GM10248 (cell line): Measurements from ENCODE around the gene ISX.

Source experiments
- CTCF ChIA-PET: fragments of 300-600 bp; sonication (Branson Sonifier 250); formaldehyde crosslinking; extraction: SDS; loops from one replicate; lab custom pipeline; 2021; ENCODE audit warnings: antibody characterized with exemption; lab: Yijun Ruan, JAX
- POLR2A ChIA-PET: fragments of 350-650 bp; sonication (Branson Sonifier 250); formaldehyde crosslinking; extraction: SDS; loops from one replicate; lab custom pipeline; 2020; ENCODE audit warnings: antibody characterized with exemption; lab: Yijun Ruan, JAX
- DNase-seq: peaks from one replicate; pipeline ENCODE4 v3.0.0; 2012; ENCODE audit errors: extremely low spot score
- TF ChIP-seq, protein P1 (sequence below): IDR thresholded peaks from 2 replicates; pipeline ENCODE4 v1.5.1; 2012; ENCODE audit warnings: mild to moderate bottlenecking, low read depth; ENCODE audit errors: extremely low read depth, missing control alignments, control extremely low read depth

Gene ISX

DNA sequence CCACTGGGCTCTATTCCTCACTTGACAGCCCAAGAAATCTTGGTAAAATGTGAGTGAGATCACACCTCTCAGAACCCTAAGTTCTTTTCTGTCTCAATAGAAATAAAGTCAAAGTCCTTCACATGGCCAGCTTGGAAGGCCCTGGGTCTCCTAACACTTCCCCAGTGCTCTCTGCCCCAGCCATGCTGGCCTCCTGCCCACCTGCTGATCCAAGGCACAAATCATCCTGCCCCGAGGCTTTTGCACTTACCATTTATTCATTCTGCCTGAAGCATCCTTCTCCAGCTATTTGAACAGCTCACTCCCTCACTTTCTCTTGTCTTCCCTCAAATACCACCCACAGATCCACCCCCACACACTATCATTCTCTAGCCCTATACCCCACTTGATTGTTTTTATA is 26.4 kb downstream of the ISX start:
- POLR2A ChIA-PET: no interaction called here
- CTCF ChIA-PET: interaction anchor here (1.4 kb wide), 1 partner anchor 21 kb away, joined by 3 read pairs; no protein-coding TSS in a partner anchor
- TF ChIP-seq, protein P1, sequence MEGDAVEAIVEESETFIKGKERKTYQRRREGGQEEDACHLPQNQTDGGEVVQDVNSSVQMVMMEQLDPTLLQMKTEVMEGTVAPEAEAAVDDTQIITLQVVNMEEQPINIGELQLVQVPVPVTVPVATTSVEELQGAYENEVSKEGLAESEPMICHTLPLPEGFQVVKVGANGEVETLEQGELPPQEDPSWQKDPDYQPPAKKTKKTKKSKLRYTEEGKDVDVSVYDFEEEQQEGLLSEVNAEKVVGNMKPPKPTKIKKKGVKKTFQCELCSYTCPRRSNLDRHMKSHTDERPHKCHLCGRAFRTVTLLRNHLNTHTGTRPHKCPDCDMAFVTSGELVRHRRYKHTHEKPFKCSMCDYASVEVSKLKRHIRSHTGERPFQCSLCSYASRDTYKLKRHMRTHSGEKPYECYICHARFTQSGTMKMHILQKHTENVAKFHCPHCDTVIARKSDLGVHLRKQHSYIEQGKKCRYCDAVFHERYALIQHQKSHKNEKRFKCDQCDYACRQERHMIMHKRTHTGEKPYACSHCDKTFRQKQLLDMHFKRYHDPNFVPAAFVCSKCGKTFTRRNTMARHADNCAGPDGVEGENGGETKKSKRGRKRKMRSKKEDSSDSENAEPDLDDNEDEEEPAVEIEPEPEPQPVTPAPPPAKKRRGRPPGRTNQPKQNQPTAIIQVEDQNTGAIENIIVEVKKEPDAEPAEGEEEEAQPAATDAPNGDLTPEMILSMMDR: no peak
- DNase-seq: no peak

DNA sequence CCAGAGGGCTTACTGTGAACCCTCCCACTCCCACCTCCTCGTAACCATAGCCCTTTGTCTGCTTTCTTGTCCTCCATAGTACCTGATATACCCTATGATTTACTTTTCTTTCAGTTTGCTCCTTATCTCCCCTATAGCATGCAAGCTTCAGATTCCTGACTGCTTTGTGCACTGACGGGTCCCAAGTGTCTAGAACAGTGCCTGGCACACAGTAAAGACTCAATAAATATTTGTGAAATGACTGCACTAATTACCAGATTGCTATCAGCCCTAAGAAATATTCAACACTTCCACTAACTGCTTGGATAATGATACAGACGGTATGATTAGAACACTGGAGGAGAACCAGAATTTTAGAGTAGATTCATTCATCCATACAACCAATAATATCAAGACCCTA is 33.0 kb downstream of the ISX start:
- no peak for DNase-seq
- ChIA-PET CTCF (interaction anchor here (1.3 kb wide), 1 partner anchor 20 kb away, joined by 3 read pairs; no protein-coding TSS in a partner anchor), POLR2A (no interaction called here)
- TF ChIP-seq, protein P1: no peak

DNA sequence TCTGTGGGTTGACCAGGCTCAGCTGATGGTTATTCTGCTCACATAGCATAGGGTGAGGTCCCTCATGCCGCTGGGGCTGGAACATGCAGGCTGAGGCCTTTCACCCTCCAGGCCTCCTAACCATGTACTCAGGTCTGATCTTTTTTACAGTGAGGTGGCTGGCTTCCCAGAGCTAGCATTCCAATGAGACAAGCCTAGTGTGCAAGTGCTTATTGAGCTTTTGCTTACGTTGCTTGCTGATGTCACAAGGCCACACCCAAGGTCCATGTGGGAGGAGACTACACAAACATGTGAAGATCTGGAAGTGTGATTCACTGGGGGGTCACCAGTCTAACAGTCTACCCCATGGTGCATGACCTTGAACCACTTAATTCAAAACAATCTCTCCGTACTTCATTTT is 33.9 kb downstream of the ISX start:
- ChIA-PET CTCF (interaction anchor here (0.7 to 1.3 kb wide), 3 partner anchors 19 to 50 kb away, joined by 3 read pairs; no protein-coding TSS in a partner anchor), POLR2A (no interaction called here)
- DNase-seq: no peak
- TF ChIP-seq, protein P1: no peak

DNA sequence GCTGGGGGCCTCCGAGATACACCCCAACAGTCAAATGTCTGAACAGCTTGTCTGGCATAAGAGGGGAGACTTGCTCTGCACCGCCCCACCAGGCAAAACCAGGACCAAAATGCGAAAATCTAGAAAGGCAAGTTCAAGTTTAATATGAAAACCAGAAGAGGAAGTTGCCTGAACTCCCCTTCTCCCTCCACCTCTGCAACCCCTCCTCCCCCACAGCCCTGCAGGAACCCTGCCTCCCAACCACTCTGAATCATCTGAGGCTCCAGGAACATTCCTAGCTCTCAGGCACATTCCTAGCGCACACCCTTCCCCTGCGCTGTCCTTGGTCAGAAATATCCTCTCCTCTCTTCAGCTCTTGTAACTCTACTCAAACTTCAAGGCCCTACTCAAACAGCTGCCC is 36.7 kb downstream of the ISX start:
- ChIA-PET CTCF (interaction anchor here (0.8 to 2.3 kb wide), 8 partner anchors 10 to 52 kb away, joined by 3 to 7 read pairs (median 4); no protein-coding TSS in a partner anchor), POLR2A (no interaction called here)
- DNase-seq: peak; percentile 51
- TF ChIP-seq, protein P1: no peak

DNA sequence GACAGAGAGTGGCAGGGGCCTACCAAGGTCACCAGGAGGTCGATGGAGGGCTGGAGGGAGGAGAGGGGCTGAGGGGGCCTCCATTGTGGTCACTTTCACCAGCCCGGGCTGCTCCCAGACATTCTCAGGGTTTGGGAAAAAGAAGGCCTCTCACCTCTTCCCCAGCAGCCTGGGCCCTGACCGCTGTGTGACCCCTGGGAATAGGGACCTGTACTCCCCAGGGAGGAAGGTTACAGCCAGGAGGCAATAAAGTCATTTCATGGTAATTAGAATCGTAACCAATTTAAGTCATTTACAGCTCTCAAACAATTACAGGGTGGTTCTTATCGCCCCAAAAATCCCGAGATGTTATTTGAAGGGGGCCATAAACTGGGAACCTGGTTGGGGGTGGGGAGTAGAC is 37.8 kb downstream of the ISX start:
- CTCF ChIA-PET: interaction anchor here (1.3 kb wide), 1 partner anchor 37 kb away, joined by 3 read pairs; no protein-coding TSS in a partner anchor
- no peak for DNase-seq
- TF ChIP-seq, protein P1: no peak
- POLR2A ChIA-PET: interaction anchor here (0.8 kb wide), 1 partner anchor 23 kb away, joined by 3 read pairs; no protein-coding TSS in a partner anchor

DNA sequence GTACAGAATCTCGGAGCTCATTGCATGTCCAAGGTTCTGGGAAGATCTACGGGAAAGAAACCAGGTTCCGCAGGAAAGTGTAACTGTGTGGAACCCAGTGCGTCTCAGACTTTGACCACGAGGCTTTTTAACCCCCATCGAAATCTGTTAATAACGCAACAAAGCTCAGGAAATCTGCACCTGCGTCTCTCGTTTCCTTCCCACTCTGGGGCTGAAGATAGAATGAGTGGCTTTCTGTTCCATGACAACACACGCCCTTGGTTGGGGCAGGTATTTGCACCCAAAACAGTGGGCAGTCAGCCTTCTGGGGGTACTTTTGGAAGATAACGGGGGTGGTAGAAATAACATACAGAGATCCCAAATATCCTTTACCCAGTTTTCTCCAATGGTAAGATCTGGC is 38.5 kb downstream of the ISX start:
- ChIA-PET CTCF (interaction anchor here (1.1 to 1.3 kb wide), 2 partner anchors 14 to 36 kb away, joined by 3 read pairs; no protein-coding TSS in a partner anchor), POLR2A (interaction anchor here (0.8 kb wide), 1 partner anchor 23 kb away, joined by 3 read pairs; no protein-coding TSS in a partner anchor)
- no peak for DNase-seq
- TF ChIP-seq, protein P1: no peak
